ENCODE data around the gene MYO15A.

MYO15A gene

DNA sequence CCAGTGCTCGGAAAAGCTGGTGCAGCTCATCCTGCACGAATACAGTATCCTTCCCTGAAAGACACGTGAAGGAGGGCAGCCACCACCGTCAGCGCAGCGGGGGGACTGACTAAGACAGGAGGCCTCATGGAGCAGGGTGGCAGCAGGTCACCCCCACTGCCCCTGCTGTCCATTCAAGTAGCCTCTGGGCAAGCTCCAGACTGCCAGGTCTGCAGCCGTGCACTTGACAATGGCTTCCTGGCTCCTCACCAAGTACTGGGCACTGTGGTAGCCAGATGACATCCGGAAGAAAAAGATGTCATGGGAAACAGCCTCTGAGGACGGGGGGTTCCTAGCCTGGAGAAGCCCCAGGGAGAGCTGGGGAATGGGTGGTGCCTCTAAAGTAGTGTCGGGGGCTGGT lies 7.9 kb upstream of the MYO15A start:
- H3K4me3 ChIP-seq (ENCODE audit: low read depth, low read length), result no peak overlapping the region
- in situ Hi-C loops (cut with HindIII; ENCODE audit: low sequenced_read_pairs), result no loop called here
- DNase-seq (ENCODE audit: low read depth), result no peak
- TF ChIP-seq, protein P1, sequence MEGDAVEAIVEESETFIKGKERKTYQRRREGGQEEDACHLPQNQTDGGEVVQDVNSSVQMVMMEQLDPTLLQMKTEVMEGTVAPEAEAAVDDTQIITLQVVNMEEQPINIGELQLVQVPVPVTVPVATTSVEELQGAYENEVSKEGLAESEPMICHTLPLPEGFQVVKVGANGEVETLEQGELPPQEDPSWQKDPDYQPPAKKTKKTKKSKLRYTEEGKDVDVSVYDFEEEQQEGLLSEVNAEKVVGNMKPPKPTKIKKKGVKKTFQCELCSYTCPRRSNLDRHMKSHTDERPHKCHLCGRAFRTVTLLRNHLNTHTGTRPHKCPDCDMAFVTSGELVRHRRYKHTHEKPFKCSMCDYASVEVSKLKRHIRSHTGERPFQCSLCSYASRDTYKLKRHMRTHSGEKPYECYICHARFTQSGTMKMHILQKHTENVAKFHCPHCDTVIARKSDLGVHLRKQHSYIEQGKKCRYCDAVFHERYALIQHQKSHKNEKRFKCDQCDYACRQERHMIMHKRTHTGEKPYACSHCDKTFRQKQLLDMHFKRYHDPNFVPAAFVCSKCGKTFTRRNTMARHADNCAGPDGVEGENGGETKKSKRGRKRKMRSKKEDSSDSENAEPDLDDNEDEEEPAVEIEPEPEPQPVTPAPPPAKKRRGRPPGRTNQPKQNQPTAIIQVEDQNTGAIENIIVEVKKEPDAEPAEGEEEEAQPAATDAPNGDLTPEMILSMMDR (IDR thresholded peaks at IDR 0.05; ENCODE audit: low read depth, low read length, missing control alignments), result no peak

DNA sequence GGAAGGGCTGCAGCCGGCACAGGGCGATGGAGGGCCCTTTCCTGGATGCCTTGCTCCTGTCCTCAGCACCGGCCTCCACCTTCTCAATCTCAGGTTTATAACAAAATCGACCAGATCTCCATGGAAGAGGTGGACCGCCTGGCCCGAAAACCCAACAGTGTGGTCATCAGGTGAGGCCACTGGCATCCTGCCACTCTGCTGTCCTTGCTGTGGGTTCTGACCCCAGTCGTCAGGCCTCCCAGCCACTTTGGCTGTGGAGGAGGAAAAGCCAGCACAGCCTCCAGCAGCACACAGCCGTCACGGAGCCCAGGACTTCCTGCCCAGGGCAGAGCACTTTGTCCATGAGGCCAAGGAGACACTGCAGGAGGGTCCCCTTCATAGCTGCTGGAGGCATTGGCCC lies 6.7 kb upstream of the MYO15A start:
- DNase-seq (ENCODE audit: low read depth), result no peak
- in situ Hi-C loops (cut with HindIII; ENCODE audit: low sequenced_read_pairs), result no loop called here
- TF ChIP-seq, protein P1 (IDR thresholded peaks at IDR 0.05; ENCODE audit: low read depth, low read length, missing control alignments), result no peak
- no peak overlapping the region for H3K4me3 ChIP-seq (ENCODE audit: low read depth, low read length)

DNA sequence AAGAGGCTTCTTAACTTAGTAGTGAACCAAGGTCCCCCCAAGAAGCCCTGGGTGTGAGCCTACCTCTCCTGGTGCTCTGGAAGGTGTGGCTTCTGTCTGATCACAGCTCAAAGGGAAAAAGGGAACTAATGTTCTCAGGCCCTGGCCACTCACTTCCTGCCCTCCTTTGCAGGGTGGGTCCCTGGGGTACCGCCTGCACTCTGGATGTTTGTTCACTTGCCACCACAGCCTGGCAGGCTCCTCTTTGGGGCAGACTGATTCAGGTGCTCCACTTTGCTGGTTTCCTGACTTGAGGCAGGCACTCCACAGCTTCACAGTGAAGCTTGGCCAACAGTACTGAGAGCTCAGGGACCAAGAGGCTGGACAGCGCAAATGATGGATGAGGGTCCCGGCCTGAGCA lies 5.9 kb upstream of the MYO15A start:
- no peak for DNase-seq (ENCODE audit: low read depth)
- H3K4me3 ChIP-seq (ENCODE audit: low read depth, low read length), result no peak overlapping the region
- TF ChIP-seq, protein P1 (IDR thresholded peaks at IDR 0.05; ENCODE audit: low read depth, low read length, missing control alignments), result no peak
- in situ Hi-C loops (cut with HindIII; ENCODE audit: low sequenced_read_pairs), result no loop called here

DNA sequence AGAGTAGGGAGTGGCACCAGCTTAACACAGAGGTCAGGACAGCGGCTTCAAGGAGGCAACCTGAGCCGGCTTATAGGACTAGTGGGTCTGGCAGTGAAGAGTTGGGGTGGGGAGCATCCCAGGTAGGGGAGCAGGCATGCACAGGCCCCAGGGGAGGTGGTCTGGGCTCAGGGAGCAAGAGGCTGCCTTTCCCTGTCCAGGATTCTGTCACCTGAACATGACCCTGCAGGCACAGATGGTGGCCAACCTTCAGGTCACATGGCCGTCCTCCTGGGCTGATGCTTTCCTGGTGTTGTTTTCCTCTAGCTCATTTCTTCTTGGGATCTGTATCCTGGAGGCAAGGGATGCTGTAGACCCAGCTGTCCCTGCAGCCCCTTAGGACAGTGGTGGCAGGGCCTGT lies 3.5 kb upstream of the MYO15A start:
- in situ Hi-C loops (cut with HindIII; ENCODE audit: low sequenced_read_pairs), result no loop called here
- H3K4me3 ChIP-seq (ENCODE audit: low read depth, low read length), result no peak overlapping the region
- no peak for DNase-seq (ENCODE audit: low read depth)
- TF ChIP-seq, protein P1 (IDR thresholded peaks at IDR 0.05; ENCODE audit: low read depth, low read length, missing control alignments), result no peak

DNA sequence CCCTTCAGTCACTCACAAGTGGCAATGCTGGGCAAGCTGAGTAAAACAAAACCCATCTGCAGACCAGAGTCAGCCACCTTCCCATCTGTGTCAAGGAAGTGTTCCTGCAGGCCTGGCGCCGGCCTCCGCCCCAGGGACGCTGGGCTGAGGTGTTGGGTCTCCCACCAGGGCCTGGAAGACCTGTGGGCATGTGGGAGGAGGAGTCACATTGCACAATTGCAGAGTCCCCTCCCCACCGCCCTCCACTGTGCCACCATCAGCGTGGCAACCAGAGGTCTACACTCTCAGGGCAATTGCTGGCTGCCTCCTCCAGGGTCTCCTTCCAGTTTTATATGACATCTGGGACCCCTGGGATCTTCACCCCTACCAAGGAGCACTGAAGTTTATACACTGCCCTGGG lies 3.0 kb upstream of the MYO15A start:
- in situ Hi-C loops (cut with HindIII; ENCODE audit: low sequenced_read_pairs), result no loop called here

DNA sequence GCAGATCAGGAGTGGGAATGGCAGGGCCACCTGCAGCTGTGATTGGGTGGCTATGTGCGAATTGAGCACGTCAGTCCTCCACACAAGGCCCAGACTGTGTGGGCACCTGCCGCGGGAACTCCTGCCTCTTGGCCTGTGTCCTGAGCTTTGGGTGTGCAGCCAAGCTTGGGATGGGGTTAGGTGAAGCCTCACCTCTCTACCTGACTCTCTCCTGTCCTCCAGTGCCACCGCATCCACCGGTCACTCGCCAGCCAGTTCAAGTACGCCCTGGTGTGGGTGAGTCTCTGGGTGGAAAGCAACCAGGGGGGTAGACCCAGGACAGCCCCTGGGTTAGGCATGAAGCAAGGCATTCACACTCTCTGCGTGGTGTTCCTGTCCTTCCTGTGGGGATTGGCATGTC lies 2.3 kb upstream of the MYO15A start:
- DNase-seq (ENCODE audit: low read depth), result no peak
- in situ Hi-C loops (cut with HindIII; ENCODE audit: low sequenced_read_pairs), result no loop called here
- TF ChIP-seq, protein P1 (IDR thresholded peaks at IDR 0.05; ENCODE audit: low read depth, low read length, missing control alignments), result no peak

More for the DNA sequence above, 3.0 kb upstream of the MYO15A start:
- DNase-seq (ENCODE audit: low read depth), result no peak
- no peak overlapping the region for H3K4me3 ChIP-seq (ENCODE audit: low read depth, low read length)
- TF ChIP-seq, protein P1 (IDR thresholded peaks at IDR 0.05; ENCODE audit: low read depth, low read length, missing control alignments), result no peak

More for the DNA sequence above, 2.3 kb upstream of the MYO15A start:
- H3K4me3 ChIP-seq (ENCODE audit: low read depth, low read length), result no peak overlapping the region

Data from astrocyte of the cerebellum (primary cell).